Adrenal gland (tissue), 12 donors: ENCODE measurements around the gene LTBP2. TPM values are rescaled to one million over a fixed set of nuclear protein-coding genes. Genes with fewer than 3 reads are reported as not detected.

Experiments used
- DNase-seq, 7 donors: peaks; one replicate each; pipeline ENCODE4 v3.0.0-alpha.2; 2019 to 2020
- H3K27ac ChIP-seq, 5 donors: fragments of 200-600 bp; sonication (generic) in 4 of 5; 1 replicate in 3 of 5; 2 replicates in 2 of 5; pipeline versions ENCODE4 v1.5.1 to v1.8.0; 2016 to 2020; ENCODE audit warnings: mild to moderate bottlenecking in 1 of 5
- H3K27me3 ChIP-seq: fragments of 200-600 bp; 2 replicates; pipeline ENCODE4 v1.8.0; 2021
- H3K36me3 ChIP-seq, 2 donors: fragments of 200-600 bp; replicated peaks in 1 of 2; 1 replicate in 1 of 2; 2 replicates in 1 of 2; pipeline versions ENCODE4 v1.5.1 to v1.8.0; 2018 to 2022
- H3K4me1 ChIP-seq, 2 donors: fragments of 200-600 bp; replicated peaks in 1 of 2; 1 replicate in 1 of 2; 2 replicates in 1 of 2; pipeline versions ENCODE4 v1.5.1 to v1.8.0; 2018 to 2021
- H3K4me3 ChIP-seq, 4 donors: fragments of 200-600 bp; sonication (generic) in 3 of 4; one replicate each; pipeline ENCODE4 v1.5.1; 2016 to 2018
- H3K9me3 ChIP-seq, 3 donors: fragments of 200-600 bp; sonication (generic) in 1 of 3; replicated peaks in 1 of 3; 1 replicate in 2 of 3; 2 replicates in 1 of 3; pipeline versions ENCODE4 v1.5.1 to v1.8.0; 2016 to 2021
- CTCF ChIP-seq, 6 experiments: fragments of 450-650 bp in 4 of 6; fragments of 200-600 bp in 2 of 6; sonication (generic) in 1 of 6; IDR thresholded peaks; 1 replicate in 5 of 6; 2 replicates in 1 of 6; pipeline versions ENCODE4 v1.5.1 to v1.8.0; 2016 to 2021; ENCODE audit warnings: antibody characterized with exemption in 6 of 6, mild to moderate bottlenecking in 2 of 6, moderate library complexity in 1 of 6
- POLR2A ChIP-seq, 2 donors: fragments of 450-650 bp; IDR thresholded peaks; one replicate each; pipeline ENCODE4 v1.6.1; 2017; ENCODE audit warnings: antibody characterized with exemption in 2 of 2, mild to moderate bottlenecking in 2 of 2, moderate library complexity in 1 of 2
- WGBS, 4 donors: extraction: QIAGEN DNeasy Blood & Tissue Kit in 2 of 4; methylation state at CpG; one replicate each; pipeline versions ENCODE4 v1.1.5 to v1.1.7; 2013 to 2017; 5-methylcytosine and 5-hydroxymethylcytosine counted together
- intact Hi-C, 2 donors: fragments of 100-400 bp; cut with DNase I; formaldehyde crosslinking; loops; one replicate each; pipeline versions ENCODE4 v1.14.1 to v1.15.0; 2022 to 2023
- polyA plus RNA-seq, 3 donors: library from polyadenylated mRNA; stranded (reverse); fragments of 200-250 nt in 2 of 3; fragments of 350-450 nt in 1 of 3; fragmentation: Illumina TruSeq in 1 of 3; extraction: RNeasy Lipid Tissue Mini Kit (QIAGEN cat#74804) in 1 of 3; gene quantifications; one replicate each; pipeline ENCODE4 v1.2.3, GENCODE V29; 2013 to 2014
- total RNA-seq, 9 donors: library from RNA; depleted of rRNA in 4 of 9; stranded (reverse); fragments of >200 nt in 4 of 9; fragments of 120-200 nt in 1 of 9; fragmentation: NEBNext Ultra II Directional in 1 of 9; extraction: Animal tissue kit (Norgen Biotek cat#: 25700) in 1 of 9; gene quantifications; one replicate each; pipeline versions ENCODE4 v1.1.0 to v1.2.4, GENCODE V29; 2013 to 2023
- donor health status: healthy with polysubstance abuse.
- donor health status: Bipolar disorder and iron deficiency.
- donor health status: DM: yes; HTN: yes; CAD: no.
- donor health status: DM: no; HTN: no; CAD: no.
- donor health status: DM: no; HTN: no; CAD: no.
- donor health status: DM: yes; HTN: yes; CAD: no.

Gene LTBP2
- total and polyA plus RNA-seq, 12 donors: 2.1 to 17.0 (median 6.2) TPM

- Histone ChIP-seq H3K4me3 (no peak overlapping the region), H3K27ac (peak overlapping the region in 1 of 5 donors; percentile 57), H3K36me3 (no peaks in the 10 kb centered on the region), H3K27me3 (no peaks in the 10 kb centered on the region), H3K9me3 (no peaks in the 10 kb centered on the region), H3K4me1 (peaks cover 13 to 22% of the 10 kb centered on the region in 2 donors)
- intact Hi-C loops: no loop called here
- no peak for DNase-seq
- WGBS, 4 donors: 68 to 93% (median 76%) methylated on average over 4 to 7 of the region's 7 CpGs
- TF ChIP-seq CTCF (IDR thresholded peaks at IDR 0.05): no peak
- TF ChIP-seq POLR2A (IDR thresholded peaks at IDR 0.05): no peak
Measured at GRCh38 chr14:74648601-74649000, 36.6 kb upstream of the LTBP2 start.

GRCh38 chr14:74647678-74648461, 35.8 kb upstream of the LTBP2 start:
- peak; percentile 27 to 62 (median 56) for DNase-seq
- intact Hi-C loops: no loop called here
- H3K9me3 ChIP-seq: no peaks in the 10 kb centered on the region
- H3K27ac ChIP-seq: peak overlapping the region in 1 of 5 donors; percentile 57
- peaks cover 13 to 22% of the 10 kb centered on the region in 2 donors for H3K4me1 ChIP-seq
- TF ChIP-seq CTCF (IDR thresholded peaks at IDR 0.05): no peak
- no peak for TF ChIP-seq POLR2A (IDR thresholded peaks at IDR 0.05)
- WGBS, 4 donors: 18 to 27% (median 21%) methylated on average over 7 of the region's 7 CpGs
- H3K36me3 ChIP-seq: no peaks in the 10 kb centered on the region
- H3K27me3 ChIP-seq: no peaks in the 10 kb centered on the region
- no peak overlapping the region for H3K4me3 ChIP-seq

GRCh38 chr14:74647061-74647677, 35.1 kb upstream of the LTBP2 start:
- Histone ChIP-seq H3K36me3 (no peaks in the 10 kb centered on the region), H3K4me1 (peaks cover 13 to 22% of the 10 kb centered on the region in 2 donors), H3K9me3 (no peaks in the 10 kb centered on the region), H3K27me3 (no peaks in the 10 kb centered on the region), H3K4me3 (no peak overlapping the region), H3K27ac (no peak overlapping the region)
- intact Hi-C loops: no loop called here
- 81 to 86% (median 83%) methylated on average over 10 to 11 of the region's 11 CpGs for WGBS, 4 donors
- DNase-seq: no peak
- no peak for TF ChIP-seq CTCF (IDR thresholded peaks at IDR 0.05)
- TF ChIP-seq POLR2A (IDR thresholded peaks at IDR 0.05): no peak

- Histone ChIP-seq H3K4me3 (no peak overlapping the region), H3K27me3 (no peaks in the 10 kb centered on the region), H3K27ac (no peak overlapping the region), H3K9me3 (no peaks in the 10 kb centered on the region), H3K36me3 (no peaks in the 10 kb centered on the region), H3K4me1 (peaks cover 13 to 22% of the 10 kb centered on the region in 2 donors)
- no peak for DNase-seq
- TF ChIP-seq POLR2A (IDR thresholded peaks at IDR 0.05) (no peak), CTCF (IDR thresholded peaks at IDR 0.05) (no peak)
- WGBS, 4 donors: 79 to 86% (median 82%) methylated on average over 13 of the region's 13 CpGs
- intact Hi-C loops: no loop called here
Measured at GRCh38 chr14:74645756-74646470, 33.9 kb upstream of the LTBP2 start.
